K562 (cell line): ENCODE measurements around the gene HNRNPA3. TPM values are rescaled to one million over a fixed set of nuclear protein-coding genes. Genes with fewer than 3 reads are reported as not detected.

Source experiments
- ATAC-seq: fragments of 200-7000 bp; cut with Tn5 transposase; 3 replicates; pipeline ENCODE4 v1.9.1; 2020; ENCODE audit warnings: moderate library complexity
- BruUV-seq: library from RNA; stranded (reverse); fragments of 400-500 nt; replicated peaks from 2 replicates; lab custom pipeline; 2021; lab: Mats Ljungman, UMichigan
- CTCF ChIA-PET: fragments of 300-600 bp; formaldehyde crosslinking; extraction: SDS; loops from one replicate; lab custom pipeline; 2021; ENCODE audit warnings: low intra/inter-chr PET ratio; lab: Yijun Ruan, JAX
- POLR2A ChIA-PET: fragments of 300-600, 350-650 bp; sonication (Branson Sonifier 250); formaldehyde crosslinking; extraction: SDS; loops from one replicate; lab custom pipeline; 2021; ENCODE audit warnings: antibody characterized with exemption, inconsistent platforms; lab: Yijun Ruan, JAX
- DNase-seq, 4 experiments: peaks; one replicate each; pipeline versions ENCODE4 v3.0.0 to v3.0.0-alpha.2; 2011 to 2018; ENCODE audit warnings: low spot score in 3 of 4, mixed read lengths in 3 of 4; ENCODE audit errors: extremely low read depth in 1 of 4
- FAIRE-seq: peaks from 2 replicates; lab custom pipeline; 2011; peaks lifted over from hg19 to GRCh38; lab: Jason Lieb, UNC
- H2AFZ ChIP-seq: 2 replicates; pipeline ENCODE4 v1.6.0; 2011; ENCODE audit warnings: low read depth, low read length, control low read depth, inconsistent platforms
- H3K27ac ChIP-seq: fragments of 200-600 bp; 3 replicates; pipeline ENCODE4 v1.8.0; 2011; ENCODE audit warnings: low read depth, mild to moderate bottlenecking, control low read depth, inconsistent platforms, low read length, moderate library complexity, mixed read lengths; ENCODE audit errors: extremely low read depth
- H3K27me3 ChIP-seq, 2 experiments: fragments of 300-600 bp in 1 of 2; 2 replicates in 1 of 2; 3 replicates in 1 of 2; pipeline versions ENCODE4 v1.6.0 to v1.8.0; 2011; ENCODE audit warnings: inconsistent platforms in 2 of 2, low read length in 2 of 2, mild to moderate bottlenecking in 1 of 2, mixed read lengths in 1 of 2, moderate library complexity in 1 of 2; ENCODE audit not compliant: control insufficient read depth in 2 of 2, insufficient read depth in 2 of 2
- H3K36me3 ChIP-seq: fragments of 300-600 bp; 3 replicates; pipeline ENCODE4 v1.8.0; 2011; ENCODE audit warnings: mild to moderate bottlenecking, low read length, inconsistent platforms; ENCODE audit not compliant: control insufficient read depth, insufficient read depth
- H3K4me1 ChIP-seq, 2 experiments: fragments of 200-600 bp in 1 of 2; replicated peaks in 1 of 2; 2 replicates in 1 of 2; 3 replicates in 1 of 2; pipeline versions ENCODE4 v1.5.1 to v1.8.0; 2011; ENCODE audit warnings: inconsistent platforms in 2 of 2, low read length in 2 of 2, mild to moderate bottlenecking in 1 of 2, mixed read lengths in 1 of 2, moderate library complexity in 1 of 2; ENCODE audit not compliant: control insufficient read depth in 2 of 2, insufficient read depth in 2 of 2
- H3K4me2 ChIP-seq: 2 replicates; pipeline ENCODE4 v1.6.1; 2011; ENCODE audit warnings: low read length, control low read depth, inconsistent platforms, mixed read lengths; ENCODE audit not compliant: insufficient read depth
- H3K4me3 ChIP-seq: fragments of 200-600 bp; sonication (generic), shearing (Covaris generic); 2 replicates; pipeline ENCODE4 v1.5.1; 2016; ENCODE audit warnings: control low read depth, inconsistent platforms
- H3K79me2 ChIP-seq: fragments of 200-600 bp; 3 replicates; pipeline ENCODE4 v1.8.0; 2011; ENCODE audit warnings: low read length, inconsistent platforms; ENCODE audit not compliant: control insufficient read depth, insufficient read depth
- H3K9ac ChIP-seq, 2 experiments: 2 replicates each; pipeline versions ENCODE4 v1.6.0 to v1.6.1; 2011; ENCODE audit warnings: low read depth in 2 of 2, low read length in 2 of 2, control low read depth in 1 of 2, inconsistent platforms in 1 of 2, mild to moderate bottlenecking in 1 of 2, mixed read lengths in 1 of 2; ENCODE audit not compliant: insufficient read depth in 1 of 2
- H3K9me1 ChIP-seq: one replicate; pipeline ENCODE4 v1.6.0; 2011; ENCODE audit warnings: inconsistent platforms, mild to moderate bottlenecking, low read length, moderate library complexity; ENCODE audit not compliant: control insufficient read depth, insufficient read depth
- H3K9me3 ChIP-seq: replicated peaks from 2 replicates; pipeline ENCODE4 v1.5.1; 2011; ENCODE audit warnings: low read depth, low read length, inconsistent platforms; ENCODE audit not compliant: control insufficient read depth, insufficient read depth
- H4K20me1 ChIP-seq: replicated peaks from 2 replicates; pipeline ENCODE4 v1.6.1; 2011; ENCODE audit warnings: low read length, inconsistent platforms, mixed read lengths; ENCODE audit not compliant: control insufficient read depth, insufficient read depth
- DMBX1 ChIP-seq: fragments of 250-450 bp; sonication (Bioruptor Pico); IDR thresholded peaks from 2 replicates; pipeline ENCODE4 v1.8.0; 2022; ENCODE audit warnings: inconsistent platforms, mild to moderate bottlenecking, moderate library complexity, borderline replicate concordance
- TRIM24 ChIP-seq, 2 experiments: fragments of 450-650 bp; IDR thresholded peaks; 2 replicates each; pipeline ENCODE4 v1.6.1; 2016
- ZNF121 ChIP-seq: sonication (generic); formaldehyde crosslinking; conservative IDR thresholded peaks from 2 replicates; pipeline ENCODE4 v1.8.0; 2022; ENCODE audit warnings: missing genetic modification reagents
- ZNF174 ChIP-seq: fragments of 250-450 bp; sonication (Bioruptor Pico); IDR thresholded peaks from 2 replicates; pipeline ENCODE4 v1.4.0; 2020; ENCODE audit warnings: mild to moderate bottlenecking
- WGBS: fragments of 100-300 bp; shearing (Covaris generic); methylation state at CpG from one replicate; pipeline ENCODE4 v1.1.6; 2016; ENCODE audit warnings: low coverage, mixed read lengths; ENCODE audit not compliant: insufficient coverage; ENCODE audit errors: missing lambda C conversion rate; 5-methylcytosine and 5-hydroxymethylcytosine counted together
- in situ Hi-C: fragments of 300-500 bp; cut with MboI; formaldehyde crosslinking; loops from 4 replicates; pipeline ENCODE4 v1.15.0; 2018; ENCODE audit warnings: inconsistent platforms, mixed read lengths
- intact Hi-C: fragments of 100-400 bp; cut with micrococcal nuclease; formaldehyde crosslinking; loops from 2 replicates; pipeline ENCODE4 v1.14.2; 2022
- polyA plus RNA-seq, 8 experiments: library from polyadenylated mRNA; depleted of rRNA in 4 of 8; stranded (reverse) in 5 of 8; unstranded in 3 of 8; fragments of >200 nt; fragmentation: Nextera tagmentation in 2 of 8; fragmentation: Illumina TruSeq in 1 of 8; extraction: Ambion mirVana in 2 of 8; extraction: Trizol in 1 of 8; gene quantifications; 2 replicates each; pipeline versions ENCODE4 v1.2.1 to v1.2.3, GENCODE V29; 2011 to 2014; ENCODE audit warnings: inconsistent platforms in 1 of 8, missing spikeins in 1 of 8
- total RNA-seq, 7 experiments: library from RNA; depleted of rRNA in 6 of 7; stranded (reverse); fragments of >200 nt in 6 of 7; fragmentation: Illumina TruSeq in 2 of 7; extraction: Trizol in 2 of 7; gene quantifications; 2 replicates each; pipeline versions ENCODE4 v1.2.1 to v1.2.3, GENCODE V29; 2011 to 2021; ENCODE audit warnings: low replicate concordance in 1 of 7
- TF ChIP-seq, protein P1 (sequence below): fragments of 250-450 bp; sonication (Bioruptor Pico); IDR thresholded peaks from 2 replicates; pipeline ENCODE4 v1.5.0; 2021; ENCODE audit warnings: mild to moderate bottlenecking, moderate library complexity

HNRNPA3 gene
- total and polyA plus RNA-seq, 9 of the 15 experiments (the other 6 are each of a cell fraction or from before 2014, with no cell fraction given), result 72.8 to 428 (median 192) TPM

DNA sequence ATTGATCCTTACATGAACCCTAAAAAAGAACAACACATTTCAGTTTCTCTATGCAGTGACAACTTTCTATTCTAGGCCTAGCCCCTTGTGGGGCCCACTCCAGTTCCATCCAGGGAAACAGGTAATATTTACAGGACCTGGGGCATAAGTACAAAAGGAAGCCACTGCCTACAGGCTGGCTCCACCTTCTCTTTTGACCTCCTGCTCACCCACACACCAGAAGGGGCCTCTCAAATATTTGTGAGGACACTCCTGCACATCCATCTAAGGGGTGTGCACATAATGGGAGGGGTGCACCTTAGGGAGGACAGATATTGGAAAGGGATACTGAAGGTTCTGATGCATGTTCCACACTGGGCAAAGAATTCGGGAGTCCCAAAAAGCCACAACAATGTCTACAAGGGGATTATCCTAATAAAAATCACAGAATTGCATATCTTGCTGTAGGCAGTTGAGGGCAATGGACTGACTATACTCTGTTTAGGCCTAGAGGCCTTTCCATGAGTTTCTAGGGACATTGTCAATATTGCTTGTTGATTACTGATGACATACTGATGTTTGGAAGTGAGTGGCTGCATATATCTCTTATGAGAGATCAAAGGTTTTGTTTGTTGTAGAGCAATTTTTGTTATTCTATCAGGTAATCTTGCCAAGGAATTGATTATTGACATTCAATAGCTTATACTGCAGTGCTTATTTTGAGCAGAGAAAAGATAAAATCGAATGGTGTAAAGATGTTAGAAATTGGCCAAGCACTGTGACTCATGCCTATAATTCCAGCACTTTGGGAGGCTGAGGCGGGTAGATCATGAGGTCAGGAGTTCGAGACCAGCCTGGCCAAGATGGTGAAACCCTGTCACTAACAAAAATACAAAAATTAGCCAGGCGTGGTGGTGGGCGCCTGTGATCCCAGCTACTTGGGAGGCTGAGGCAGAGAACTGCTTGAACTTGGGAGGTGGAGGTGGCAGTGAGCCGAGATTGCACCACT lies 23.8 kb upstream of the HNRNPA3 start:
- WGBS, result 69% methylated on average over 6 of the region's 7 CpGs
- H2AFZ ChIP-seq, result peak overlapping the region; percentile 38
- H3K9me1 ChIP-seq, result no peaks in the 10 kb centered on the region
- CTCF ChIA-PET, result no interaction called here
- no peaks in the 10 kb centered on the region for H3K36me3 ChIP-seq
- intact Hi-C loops, result no loop called here
- H3K4me3 ChIP-seq, result no peak overlapping the region
- H3K4me2 ChIP-seq, result no peak overlapping the region
- no peak for FAIRE-seq
- H3K4me1 ChIP-seq, result peaks cover 0 to 8% of the 10 kb centered on the region in 2 experiments; a peak in 4 of 5 replicates
- H3K27ac ChIP-seq, result no peak overlapping the region
- peak; percentile 66 for ATAC-seq
- BruUV-seq, result no TSS peak
- no peaks in the 10 kb centered on the region for H4K20me1 ChIP-seq
- POLR2A ChIA-PET, result interaction anchor here (0.7 to 2.7 kb wide), 4 partner anchors 14 to 1314 kb away, joined by 3 to 9 read pairs (median 4); partner anchors contain the start of gene HNRNPA3
- DNase-seq, result no peak
- H3K79me2 ChIP-seq, result no peaks in the 10 kb centered on the region
- no peaks in the 10 kb centered on the region; the same call in 1 of the 2 replicates for H3K9me3 ChIP-seq
- H3K27me3 ChIP-seq, result no peaks in the 10 kb centered on the region
- no peak overlapping the region for H3K9ac ChIP-seq
- in situ Hi-C loops, result no loop called here
- TF ChIP-seq TRIM24 (IDR thresholded peaks at IDR 0.05) (0 out of 4 replicates have a peak, but pooled peaks of 1 of the 2 experiments have one; percentile 24), DMBX1 (CRISPR knock-in tag) (peak; percentile 72; the same call in 1 of the 2 replicates), ZNF174 (CRISPR knock-in tag) (no peak)

DNA sequence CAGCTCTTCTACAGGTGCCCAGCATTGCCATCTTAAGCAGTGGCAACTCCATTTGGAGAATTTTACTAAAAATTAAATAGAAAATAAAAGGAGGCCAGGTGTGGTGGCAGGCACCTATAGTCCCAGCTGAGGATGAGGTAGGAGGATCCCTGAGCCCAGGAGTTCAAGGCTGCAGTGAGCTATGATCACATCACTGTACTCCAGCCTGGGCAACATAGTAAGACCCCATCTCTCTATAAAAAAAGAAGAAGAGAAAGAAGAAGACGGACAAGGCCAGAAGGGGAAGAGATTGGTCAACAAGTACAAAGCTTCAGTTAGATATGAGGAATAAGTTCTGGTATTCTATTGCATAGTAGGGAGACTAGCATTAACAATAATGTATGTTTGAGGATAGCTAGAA lies 21.7 kb upstream of the HNRNPA3 start:
- Histone ChIP-seq H3K4me2 (no peak overlapping the region), H3K79me2 (no peaks in the 10 kb centered on the region), H3K9me1 (no peaks in the 10 kb centered on the region), H3K4me1 (peaks cover 0 to 8% of the 10 kb centered on the region in 2 experiments; a peak in 4 of 5 replicates), H4K20me1 (no peaks in the 10 kb centered on the region), H3K4me3 (no peak overlapping the region), H2AFZ (no peak overlapping the region), H3K27ac (no peak overlapping the region), H3K27me3 (no peaks in the 10 kb centered on the region), H3K9me3 (no peaks in the 10 kb centered on the region; the same call in 1 of the 2 replicates), H3K36me3 (no peaks in the 10 kb centered on the region), H3K9ac (no peak overlapping the region)
- intact Hi-C loops (no loop called here), in situ Hi-C loops (no loop called here)
- BruUV-seq, result no TSS peak
- FAIRE-seq, result no peak
- ChIA-PET POLR2A (interaction anchor here (0.6 to 2.7 kb wide), 4 partner anchors 10 to 65 kb away, joined by 3 to 9 read pairs (median 4); partner anchors contain the start of gene HNRNPA3), CTCF (no interaction called here)
- WGBS, result 73% methylated on average over 1 of the region's 1 CpG
- peak; percentile 34 for TF ChIP-seq ZNF121 (CRISPR knock-in tag)
- TF ChIP-seq, protein P1, sequence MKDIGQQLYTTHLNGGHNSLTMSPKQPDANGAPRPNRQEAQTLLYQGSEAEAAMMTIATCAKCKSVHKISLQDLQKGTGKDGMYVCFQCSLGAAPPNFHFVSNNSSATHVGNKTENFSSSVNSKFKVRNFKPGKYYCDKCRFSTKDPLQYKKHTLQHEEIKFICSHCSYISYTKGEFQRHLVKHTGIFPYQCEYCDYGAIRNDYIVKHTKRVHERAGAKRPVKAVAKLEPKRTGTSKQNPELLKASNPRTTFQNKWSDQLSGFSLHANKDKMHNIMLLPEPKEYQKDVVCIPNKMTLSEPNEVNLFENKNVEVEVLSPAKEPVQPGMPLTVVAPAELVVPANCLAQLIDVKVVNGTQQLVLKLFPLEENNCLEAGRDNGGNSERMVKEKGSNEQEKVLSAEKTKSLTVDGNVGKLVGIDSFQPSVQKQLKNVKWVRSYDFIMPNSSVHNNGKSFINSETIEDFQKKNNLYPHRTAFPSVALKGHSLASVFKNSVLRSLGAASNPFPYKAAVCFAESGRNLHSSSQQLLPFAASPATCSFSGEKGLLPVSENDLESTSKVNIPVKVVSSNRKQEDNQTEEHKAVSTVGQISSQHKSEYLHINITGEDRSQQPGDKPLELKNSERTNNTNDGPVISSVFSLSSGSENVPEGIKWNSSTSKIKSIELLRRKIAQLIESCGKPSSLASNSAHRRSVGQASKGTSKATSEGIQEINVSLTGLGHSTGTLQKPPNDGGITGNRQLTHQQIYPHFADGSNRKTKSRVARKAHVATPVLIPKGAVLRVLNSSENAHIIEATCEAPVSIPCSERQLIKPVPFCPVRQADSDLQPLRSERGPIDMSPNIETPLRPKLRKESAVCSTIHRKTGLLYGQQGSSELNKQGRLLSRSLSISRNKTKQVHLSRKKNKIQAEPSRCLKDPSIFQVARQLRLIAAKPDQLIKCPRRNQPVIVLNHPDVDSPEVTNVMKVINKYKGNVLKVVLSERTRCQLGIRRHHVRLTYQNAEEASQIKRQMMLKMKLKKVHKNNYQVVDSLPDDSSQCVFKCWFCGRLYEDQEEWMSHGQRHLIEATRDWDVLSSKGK (CRISPR knock-in tag), result no peak
- DNase-seq, result no peak
- no peak for ATAC-seq
